Chondrocyte (in vitro differentiated cells): ENCODE data around the gene SPON1. TPM values are rescaled to one million over a fixed set of nuclear protein-coding genes. Genes with fewer than 3 reads are reported as not detected.

Experiments
- DNase-seq: peaks from one replicate; pipeline ENCODE4 v3.0.0; 2021; ENCODE audit warnings: mixed read lengths, low spot score
- H3K27ac Mint-ChIP-seq: one replicate; pipeline ENCODE4 v1.8.0; 2021; ENCODE audit warnings: mild to moderate bottlenecking, moderate library complexity, mixed read lengths; ENCODE audit not compliant: unreplicated experiment
- H3K27me3 Mint-ChIP-seq: 2 replicates; pipeline ENCODE4 v1.8.0; 2021; ENCODE audit warnings: low read depth, mixed read lengths
- H3K36me3 Mint-ChIP-seq: 2 replicates; pipeline ENCODE4 v1.8.0; 2021; ENCODE audit warnings: low read depth, mixed read lengths
- H3K4me1 Mint-ChIP-seq: 2 replicates; pipeline ENCODE4 v1.8.0; 2021; ENCODE audit warnings: low read depth, mild to moderate bottlenecking, mixed read lengths
- H3K4me3 Mint-ChIP-seq: one replicate; pipeline ENCODE4 v1.8.0; 2021; ENCODE audit warnings: mild to moderate bottlenecking, moderate library complexity, mixed read lengths; ENCODE audit not compliant: unreplicated experiment
- H3K9me3 Mint-ChIP-seq: 2 replicates; pipeline ENCODE4 v1.8.0; 2021; ENCODE audit warnings: low read depth, mixed read lengths
- CTCF ChIP-seq: fragments of 200-600 bp; sonication (generic); IDR thresholded peaks from 2 replicates; pipeline ENCODE4 v1.5.0; 2021; ENCODE audit warnings: antibody characterized with exemption, mild to moderate bottlenecking, moderate library complexity
- total RNA-seq: library from RNA; stranded (reverse); gene quantifications from 3 replicates; pipeline ENCODE4 v1.2.1, GENCODE V29; 2021

SPON1 gene
- total RNA-seq, 1 donor from 2014 or later = 0.10 TPM

GRCh38 chr11:13993096-13993765 is 30.7 kb downstream of the SPON1 start:
- Mint-ChIP-seq H3K4me3 (no peak overlapping the region), H3K36me3 (no peaks in the 10 kb centered on the region), H3K9me3 (no peaks in the 10 kb centered on the region), H3K27me3 (peaks cover 34% of the 10 kb centered on the region), H3K4me1 (no peaks in the 10 kb centered on the region), H3K27ac (no peak overlapping the region)
- TF ChIP-seq CTCF = no peak
- DNase-seq = no peak

GRCh38 chr11:13997881-13998280 is 35.4 kb downstream of the SPON1 start:
- H3K4me1 Mint-ChIP-seq = no peaks in the 10 kb centered on the region
- TF ChIP-seq CTCF = no peak
- no peak for DNase-seq
- peaks cover 17% of the 10 kb centered on the region for H3K9me3 Mint-ChIP-seq
- H3K36me3 Mint-ChIP-seq = peaks cover 2% of the 10 kb centered on the region
- H3K27ac Mint-ChIP-seq = no peak overlapping the region
- H3K27me3 Mint-ChIP-seq = peaks cover 24% of the 10 kb centered on the region
- H3K4me3 Mint-ChIP-seq = no peak overlapping the region

- Mint-ChIP-seq H3K4me3 (no peak overlapping the region), H3K9me3 (peaks cover 20% of the 10 kb centered on the region), H3K27ac (no peak overlapping the region), H3K27me3 (peaks cover 18% of the 10 kb centered on the region), H3K36me3 (peaks cover 2% of the 10 kb centered on the region), H3K4me1 (no peaks in the 10 kb centered on the region)
- no peak for DNase-seq
- TF ChIP-seq CTCF = no peak
Observed at GRCh38 chr11:13999704-14000103, 37.2 kb downstream of the SPON1 start.

- Mint-ChIP-seq H3K27ac (no peak overlapping the region), H3K27me3 (peaks cover 21% of the 10 kb centered on the region), H3K9me3 (peaks cover 20% of the 10 kb centered on the region), H3K4me3 (no peak overlapping the region), H3K36me3 (peaks cover 2% of the 10 kb centered on the region), H3K4me1 (no peaks in the 10 kb centered on the region)
- no peak for TF ChIP-seq CTCF
- no peak for DNase-seq
Observed at GRCh38 chr11:14001597-14001996, 39.1 kb downstream of the SPON1 start.

- Mint-ChIP-seq H3K4me1 (no peaks in the 10 kb centered on the region), H3K27ac (no peak overlapping the region), H3K4me3 (no peak overlapping the region), H3K27me3 (peaks cover 8% of the 10 kb centered on the region), H3K9me3 (peaks cover 4% of the 10 kb centered on the region), H3K36me3 (no peaks in the 10 kb centered on the region)
- DNase-seq = no peak
- TF ChIP-seq CTCF = no peak
Observed at GRCh38 chr11:14007566-14007965, 45.0 kb downstream of the SPON1 start.
